Renal cortical epithelial cell (primary cell): ENCODE measurements around the gene RAB35. TPM values are rescaled to one million over a fixed set of nuclear protein-coding genes. Genes with fewer than 3 reads are reported as not detected.
A peak's percentile ranks its signal among the peaks of the same experiment; 100 is the strongest.

Source experiments
- DNase-seq: peaks from one replicate; pipeline ENCODE4 v3.0.0-alpha.2; 2011; ENCODE audit warnings: low read depth
- total RNA-seq: library from RNA; depleted of rRNA; stranded (reverse); fragments of >200 nt; gene quantifications from 2 replicates; pipeline ENCODE4 v1.2.3, GENCODE V29; 2014

RAB35 gene
- total RNA-seq, 1 donor from 2014 or later, result 19.9 TPM

DNA sequence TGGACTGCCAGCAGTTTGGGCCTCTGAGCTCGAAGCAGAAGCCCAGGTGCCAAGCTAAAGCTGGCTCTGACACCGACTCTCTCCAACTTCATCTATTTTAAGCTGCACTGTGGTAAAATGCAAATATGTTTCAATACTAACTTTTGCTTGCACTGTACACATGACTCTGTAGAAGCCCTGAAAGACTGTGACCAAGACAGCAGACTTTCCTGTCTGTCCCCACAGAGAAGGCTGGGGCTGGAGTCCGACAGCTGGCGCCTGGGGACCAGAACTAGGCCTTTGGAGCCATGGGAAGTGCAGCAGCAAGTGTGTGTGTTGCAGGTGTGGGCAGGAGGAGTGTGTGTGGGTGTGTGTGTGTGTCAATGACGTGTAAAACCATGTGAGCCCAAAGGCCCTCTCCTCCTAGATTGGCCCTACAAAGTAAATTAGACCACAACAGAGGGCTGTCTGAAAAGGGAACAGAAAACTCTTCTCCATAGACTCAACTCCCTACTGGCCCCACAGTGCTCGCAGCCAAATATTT, 16.4 kb upstream of the RAB35 start:
- no peak for DNase-seq

DNA sequence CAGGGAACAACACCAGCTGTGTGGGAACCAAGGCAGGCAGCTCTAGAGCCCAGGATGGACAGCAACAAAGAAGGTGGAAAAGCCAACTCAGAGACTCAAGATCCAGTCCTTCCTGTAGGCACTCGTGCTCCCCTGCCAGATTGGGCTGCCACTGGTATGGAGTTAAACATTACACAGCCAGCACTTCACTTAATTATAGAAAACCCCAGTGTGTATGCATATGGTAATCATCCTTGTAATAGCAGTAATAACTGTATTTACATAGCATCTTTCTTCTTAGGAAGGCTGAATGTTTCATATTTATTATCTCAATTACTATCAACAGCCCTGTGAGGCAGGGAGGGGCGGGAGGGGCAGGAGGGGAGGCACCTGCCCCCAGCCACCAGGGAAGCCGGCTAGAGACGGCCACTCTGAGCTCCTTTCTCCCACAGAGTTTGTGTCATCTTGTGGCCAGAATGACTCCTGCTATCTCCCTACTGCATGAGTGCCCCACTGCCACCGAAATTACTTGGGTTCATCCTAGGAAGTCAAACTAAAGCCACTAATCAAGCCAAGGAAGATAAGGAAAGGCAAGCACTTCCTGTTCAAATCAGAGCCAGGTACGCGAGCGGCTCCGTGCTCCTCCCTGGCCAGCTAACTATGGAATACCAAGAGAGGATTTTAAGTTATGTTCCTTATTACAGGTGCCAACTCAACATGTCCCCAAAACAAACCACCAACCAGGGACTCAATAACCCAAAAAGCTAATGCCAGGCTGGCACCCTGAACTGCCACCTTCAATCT, 15.7 kb upstream of the RAB35 start:
- no peak for DNase-seq

DNA sequence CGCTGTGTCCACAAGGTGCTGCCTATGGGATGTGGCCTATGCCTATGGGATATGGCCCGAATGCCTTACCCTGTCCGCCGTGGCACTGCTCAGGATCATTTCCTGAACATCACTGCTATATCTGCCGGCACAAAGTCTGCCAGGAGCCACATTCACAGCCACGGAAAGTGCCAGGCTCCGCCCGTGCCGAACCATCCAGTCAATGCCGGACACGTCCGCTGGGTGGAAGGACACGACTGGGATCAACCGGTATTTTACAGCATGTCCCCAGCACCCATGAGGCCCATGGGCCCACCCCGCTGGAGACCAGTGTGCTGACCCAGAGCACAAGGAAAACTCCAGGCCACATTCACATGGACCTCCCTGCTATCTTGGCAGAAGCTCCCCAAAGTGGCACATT, 14.6 kb upstream of the RAB35 start:
- no peak for DNase-seq

DNA sequence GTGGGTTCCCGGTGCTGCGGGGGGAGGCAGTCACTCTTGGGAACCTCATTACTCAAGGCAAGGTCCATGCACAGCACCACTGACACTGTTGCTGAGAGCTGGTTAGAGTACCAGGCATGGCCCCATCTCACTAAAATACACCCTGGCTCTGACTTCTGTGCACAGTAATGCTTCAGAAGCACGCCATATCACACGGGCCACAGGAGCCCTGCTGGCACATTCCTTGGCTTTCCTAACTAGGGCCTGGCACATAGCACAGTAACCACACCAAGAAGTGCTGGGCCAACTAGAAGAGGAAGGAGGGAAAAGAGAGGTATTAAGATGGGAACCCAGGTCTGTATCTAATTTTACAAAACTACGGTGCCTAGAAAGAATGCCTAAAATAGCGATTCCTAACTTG, 13.5 kb upstream of the RAB35 start:
- DNase-seq, result no peak

DNA sequence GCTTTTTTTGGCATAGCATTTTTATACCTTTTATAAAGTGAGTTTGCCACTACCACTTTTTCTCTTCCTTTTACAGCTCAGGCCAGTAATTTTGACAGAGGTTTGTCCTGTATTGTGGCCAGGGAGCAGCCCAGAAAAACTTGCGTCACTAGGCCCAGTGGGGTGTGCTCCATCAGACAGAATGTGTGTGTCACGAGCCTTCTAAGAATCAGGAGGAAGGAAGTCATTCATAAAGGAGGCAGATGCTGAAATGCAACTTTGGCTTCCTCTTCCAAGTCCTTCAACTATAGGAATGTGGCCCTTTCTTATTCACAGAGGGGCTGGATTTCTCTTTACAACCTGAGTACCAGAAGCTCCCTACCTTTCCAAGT, 10.1 kb upstream of the RAB35 start:
- DNase-seq, result no peak

DNA sequence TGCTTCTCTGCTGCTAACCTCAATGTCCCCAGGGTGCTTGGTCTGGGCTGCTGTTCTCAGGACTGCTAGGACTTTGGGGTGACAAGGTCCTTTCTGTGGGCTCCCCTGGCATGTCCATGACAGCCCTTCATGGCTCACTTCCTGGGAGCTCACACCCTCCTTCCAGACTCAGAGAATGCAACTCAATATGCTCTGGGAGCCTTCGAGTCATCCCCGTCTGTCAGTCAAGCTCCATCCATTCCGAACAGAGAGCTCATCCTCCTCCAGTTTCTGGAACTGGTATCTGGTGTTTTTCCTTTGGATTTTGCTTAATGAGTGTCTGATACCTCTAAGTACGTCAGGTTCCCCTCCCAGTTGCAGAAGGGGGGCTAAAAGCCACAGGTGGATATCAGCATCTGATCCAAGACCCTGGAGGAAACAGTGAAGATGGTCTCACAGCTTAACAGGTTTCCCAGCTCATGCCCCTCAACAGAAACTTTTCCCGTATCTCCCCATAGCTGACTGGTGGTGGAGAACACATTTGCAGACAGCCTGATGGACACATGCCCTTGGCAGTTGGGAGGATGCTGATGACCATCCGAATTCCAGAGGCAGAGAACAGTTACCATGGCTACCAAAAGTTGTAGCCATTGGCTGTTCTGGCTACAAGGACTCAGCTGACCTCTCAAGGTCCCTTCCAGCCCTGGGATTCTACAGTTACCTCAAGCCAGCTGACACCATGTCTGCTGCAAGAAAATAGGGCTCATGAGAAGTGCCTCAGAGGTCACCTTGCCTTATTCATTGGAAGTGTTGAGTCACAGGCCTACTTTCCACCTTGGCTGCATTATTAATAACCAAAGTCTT, 9.5 kb upstream of the RAB35 start:
- no peak for DNase-seq

DNA sequence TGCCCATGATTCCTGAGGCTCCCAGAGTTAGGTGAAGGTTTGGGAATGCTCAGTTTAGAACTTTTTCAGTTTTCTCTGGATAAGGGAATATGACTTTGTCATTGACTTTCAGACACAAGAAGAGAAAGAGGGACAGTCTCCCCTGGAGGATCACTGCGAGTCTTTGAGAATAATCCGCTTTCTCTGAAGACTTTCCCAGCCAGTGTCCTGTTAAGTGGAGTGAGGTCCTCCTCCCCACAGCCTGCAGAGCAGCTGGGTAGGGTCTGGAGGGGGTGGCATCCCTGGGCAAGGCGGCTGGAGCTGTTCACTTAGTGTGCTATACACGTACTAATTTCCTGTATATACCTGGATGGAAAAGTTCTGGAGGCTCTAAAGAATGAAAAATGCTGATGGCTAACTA, 8.5 kb upstream of the RAB35 start:
- DNase-seq, result no peak

DNA sequence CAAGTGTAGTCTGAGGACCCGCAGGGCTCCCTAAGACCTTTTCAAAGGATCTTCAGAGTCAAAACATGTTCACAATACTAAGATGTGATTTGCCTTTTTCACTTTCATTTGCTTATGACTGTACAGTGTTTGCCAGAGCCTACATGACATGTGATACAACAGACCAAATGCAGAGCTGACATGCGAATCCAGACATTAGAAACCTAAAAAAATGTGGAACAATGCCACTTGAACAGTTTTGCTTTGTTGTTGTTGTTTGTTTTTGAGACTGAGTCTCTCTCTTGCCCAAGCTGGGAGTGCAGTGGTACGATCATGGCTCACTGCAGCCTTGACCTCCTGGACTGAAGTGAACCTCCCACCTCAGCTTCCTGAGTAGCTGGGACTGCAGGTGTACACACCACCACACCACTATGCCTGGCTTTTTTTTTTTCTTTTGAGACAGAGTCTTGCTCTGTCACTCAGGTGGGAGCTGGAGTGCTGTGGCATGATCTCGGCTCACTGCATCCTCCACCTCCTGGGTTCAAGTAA, 5.3 kb upstream of the RAB35 start:
- no peak for DNase-seq

DNA sequence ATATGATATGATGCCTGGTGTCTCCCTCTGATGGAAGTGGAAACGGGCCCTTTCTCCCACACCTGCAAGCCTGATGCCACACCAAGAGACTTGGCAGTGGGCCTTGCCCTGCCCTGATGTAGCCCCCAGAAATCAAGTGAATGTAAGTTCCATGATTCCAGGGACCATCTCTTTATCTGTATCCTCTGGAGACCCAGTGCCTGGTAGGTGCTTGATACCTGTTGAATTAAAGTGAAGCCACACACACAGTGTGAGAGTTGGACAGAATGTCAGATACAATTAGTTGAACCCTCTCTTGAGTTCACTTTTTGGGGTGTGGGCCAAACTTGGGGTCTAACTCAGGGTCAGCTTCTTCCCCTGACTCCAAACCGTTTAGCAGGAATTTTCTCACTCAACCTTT, 4.8 kb upstream of the RAB35 start:
- DNase-seq, result no peak

DNA sequence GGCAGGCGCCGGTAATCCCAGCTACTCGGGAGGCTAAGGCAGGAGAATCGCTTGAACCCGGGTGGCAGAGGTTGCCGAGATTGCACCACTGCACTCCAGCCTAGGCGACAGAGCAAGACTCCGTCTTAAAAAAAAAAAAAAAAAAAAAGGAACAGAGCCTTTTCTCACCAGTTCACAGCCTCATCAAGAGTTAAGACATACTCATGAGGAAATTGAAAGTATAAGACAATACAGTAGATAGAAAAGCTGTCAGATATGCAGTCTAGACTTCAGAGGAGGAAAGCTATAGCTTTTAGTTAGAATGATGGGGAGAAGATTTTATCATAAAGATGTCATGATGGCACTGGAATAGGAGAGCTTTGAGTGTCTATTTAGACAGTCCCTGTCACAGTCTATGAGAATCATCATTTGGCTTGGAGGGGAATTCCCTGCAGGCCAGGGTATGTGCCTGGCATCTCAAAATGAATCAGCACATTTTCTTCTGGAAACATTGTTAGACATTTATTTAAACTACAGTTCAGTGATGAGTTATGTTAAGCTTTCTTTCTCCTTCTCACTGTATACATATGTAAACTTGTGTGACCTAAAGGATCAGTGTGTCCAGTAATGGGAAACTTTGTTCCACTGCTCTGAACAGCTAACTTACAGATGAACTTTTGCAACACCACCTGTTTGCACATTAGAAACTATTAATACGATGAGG, 2.9 kb upstream of the RAB35 start:
- no peak for DNase-seq

DNA sequence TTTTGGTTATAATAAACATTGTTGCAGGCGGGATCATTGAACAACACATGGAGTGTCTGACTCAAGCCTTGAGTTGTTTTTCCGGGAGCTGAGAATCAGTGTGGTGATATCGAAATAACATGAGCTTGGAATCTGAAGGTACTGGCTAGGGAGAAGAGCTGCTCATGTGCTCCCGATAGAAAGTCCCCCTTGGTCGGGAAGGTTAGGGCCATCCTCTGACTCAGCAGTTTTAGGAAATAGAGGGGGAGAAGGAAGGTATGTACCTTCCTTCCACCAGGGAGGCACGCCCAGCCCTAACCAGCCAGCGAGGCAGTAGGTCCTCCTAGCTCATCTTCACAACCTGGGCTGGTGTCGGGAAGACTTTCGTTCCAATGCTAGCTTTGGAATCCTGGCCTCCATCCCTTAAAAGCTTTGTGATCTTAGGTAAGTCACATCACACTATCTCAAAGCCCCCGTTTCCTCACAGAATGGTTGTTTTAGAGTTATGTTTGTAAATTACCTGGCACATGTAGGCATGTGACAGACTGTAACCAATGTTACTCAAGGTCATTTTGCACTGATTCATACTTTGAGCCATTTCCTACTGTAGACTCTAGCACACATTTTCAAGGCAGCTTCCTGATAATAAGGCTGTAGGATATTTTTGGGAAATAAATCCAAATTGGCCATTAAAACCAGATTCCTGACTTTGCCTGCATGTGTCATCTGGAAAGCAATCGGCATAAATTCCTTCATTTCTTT, 1.9 kb upstream of the RAB35 start:
- DNase-seq, result peak; percentile 57

DNA sequence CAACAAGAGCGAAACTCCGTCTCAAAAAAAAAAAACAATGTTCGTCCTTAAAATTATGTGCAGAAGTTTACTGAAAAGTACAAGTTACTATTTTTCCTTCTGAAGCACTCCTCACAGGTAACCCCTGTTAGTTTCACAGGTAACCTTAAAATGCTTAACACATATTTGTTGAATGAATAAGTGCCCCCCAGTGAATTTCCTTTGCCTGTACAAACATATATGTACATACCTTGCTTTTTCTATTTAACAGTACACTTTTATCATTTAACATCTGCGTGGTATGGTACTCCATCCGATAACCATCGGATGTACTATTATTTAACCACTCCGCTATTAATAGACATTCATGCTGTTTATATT, 1.4 kb upstream of the RAB35 start:
- no peak for DNase-seq

DNA sequence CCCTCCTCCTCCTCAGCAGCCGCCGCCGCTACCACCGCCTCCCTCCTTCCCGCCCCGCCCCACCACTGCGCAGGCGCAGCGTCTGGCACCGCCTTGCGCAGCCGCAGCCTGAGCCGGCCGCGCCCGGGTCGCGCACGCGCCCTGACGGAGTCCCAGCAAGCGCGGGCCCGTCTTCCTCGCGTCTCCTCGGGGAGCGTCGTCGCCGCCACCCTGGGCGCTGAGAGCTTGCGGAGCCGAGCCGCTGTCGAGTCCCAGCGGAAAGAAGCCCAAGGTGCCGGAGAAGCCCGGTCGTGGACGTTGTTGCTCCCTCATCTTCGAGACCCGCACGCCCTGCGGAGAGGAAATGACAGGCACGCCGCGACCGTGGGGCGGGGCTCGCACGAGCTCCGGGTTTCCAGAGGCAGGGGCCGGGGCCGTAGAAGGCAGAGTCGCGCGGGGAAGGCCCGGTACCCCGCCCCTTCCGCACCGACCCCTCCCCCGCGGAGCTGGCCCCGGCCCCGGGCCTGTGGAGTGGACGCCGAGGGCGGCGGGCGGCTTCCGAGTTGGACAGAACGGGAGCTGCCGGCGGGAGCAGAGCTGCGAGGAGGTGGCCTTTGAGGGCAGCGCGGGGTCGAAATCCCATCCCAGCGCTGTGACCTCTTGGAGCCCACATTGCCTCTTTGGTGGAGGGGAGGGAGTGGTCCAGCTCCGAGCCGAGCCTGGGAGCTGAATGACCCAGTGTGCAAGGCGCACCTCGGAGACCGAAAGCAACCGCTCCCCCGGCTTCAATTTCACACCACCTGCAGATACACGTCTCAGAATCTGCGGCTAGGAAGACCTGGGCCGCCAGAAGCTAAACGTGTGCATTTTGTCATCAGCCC, 469 bp upstream of the RAB35 start:
- DNase-seq, result no peak

DNA sequence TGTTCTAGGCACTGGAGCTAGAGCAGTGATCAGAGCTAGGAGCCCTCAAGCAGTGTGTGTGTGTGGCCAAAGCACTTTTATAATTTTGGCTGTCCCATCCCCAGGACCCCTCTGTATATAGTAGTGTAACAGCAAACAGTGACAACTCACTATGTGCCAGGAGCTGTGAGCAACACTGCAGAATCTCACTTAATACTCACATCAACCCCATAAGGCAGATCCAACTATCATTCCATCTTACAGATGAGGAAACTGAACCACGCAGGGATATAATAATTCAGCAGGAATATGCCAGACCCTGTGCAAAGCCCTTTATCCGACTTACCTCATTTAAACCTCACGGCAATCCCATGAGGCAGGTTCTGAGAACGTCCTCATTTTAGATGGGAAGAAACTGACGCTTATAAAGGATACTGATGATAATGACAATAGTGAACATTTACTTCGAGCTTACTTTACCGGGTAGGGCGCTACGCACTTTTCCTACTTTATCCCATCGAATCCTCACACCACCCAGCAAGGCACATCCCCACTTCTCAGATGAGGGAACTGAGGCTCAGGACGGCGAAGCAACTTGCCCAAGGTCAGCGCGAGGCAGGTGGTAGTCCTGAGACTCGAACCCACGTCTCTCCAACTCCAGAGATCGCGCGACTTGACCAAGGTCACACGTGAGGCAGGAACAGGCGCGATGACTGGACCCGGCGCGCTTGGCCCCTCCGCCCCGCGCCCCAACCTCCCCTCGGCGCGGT, 687 bp downstream of the RAB35 start:
- no peak for DNase-seq

DNA sequence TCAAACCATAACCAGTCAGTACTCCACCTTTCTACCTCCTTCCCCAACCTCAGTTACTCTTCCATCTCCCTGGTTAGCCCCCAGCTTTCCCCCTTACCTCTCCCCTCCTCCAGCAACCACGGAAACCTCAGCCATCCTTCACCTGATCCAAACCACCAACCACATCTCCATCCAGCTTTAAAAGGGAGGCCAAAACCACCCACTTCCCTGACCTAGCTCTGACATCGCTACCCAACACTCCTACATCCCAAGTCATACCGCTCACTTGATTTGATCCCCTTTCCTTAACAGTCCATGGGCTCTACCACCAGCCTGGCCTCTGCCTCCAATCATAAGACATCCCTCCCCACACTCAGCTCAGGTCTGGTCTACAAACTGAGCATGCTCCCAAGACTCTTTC, 1.5 kb downstream of the RAB35 start:
- DNase-seq, result no peak

DNA sequence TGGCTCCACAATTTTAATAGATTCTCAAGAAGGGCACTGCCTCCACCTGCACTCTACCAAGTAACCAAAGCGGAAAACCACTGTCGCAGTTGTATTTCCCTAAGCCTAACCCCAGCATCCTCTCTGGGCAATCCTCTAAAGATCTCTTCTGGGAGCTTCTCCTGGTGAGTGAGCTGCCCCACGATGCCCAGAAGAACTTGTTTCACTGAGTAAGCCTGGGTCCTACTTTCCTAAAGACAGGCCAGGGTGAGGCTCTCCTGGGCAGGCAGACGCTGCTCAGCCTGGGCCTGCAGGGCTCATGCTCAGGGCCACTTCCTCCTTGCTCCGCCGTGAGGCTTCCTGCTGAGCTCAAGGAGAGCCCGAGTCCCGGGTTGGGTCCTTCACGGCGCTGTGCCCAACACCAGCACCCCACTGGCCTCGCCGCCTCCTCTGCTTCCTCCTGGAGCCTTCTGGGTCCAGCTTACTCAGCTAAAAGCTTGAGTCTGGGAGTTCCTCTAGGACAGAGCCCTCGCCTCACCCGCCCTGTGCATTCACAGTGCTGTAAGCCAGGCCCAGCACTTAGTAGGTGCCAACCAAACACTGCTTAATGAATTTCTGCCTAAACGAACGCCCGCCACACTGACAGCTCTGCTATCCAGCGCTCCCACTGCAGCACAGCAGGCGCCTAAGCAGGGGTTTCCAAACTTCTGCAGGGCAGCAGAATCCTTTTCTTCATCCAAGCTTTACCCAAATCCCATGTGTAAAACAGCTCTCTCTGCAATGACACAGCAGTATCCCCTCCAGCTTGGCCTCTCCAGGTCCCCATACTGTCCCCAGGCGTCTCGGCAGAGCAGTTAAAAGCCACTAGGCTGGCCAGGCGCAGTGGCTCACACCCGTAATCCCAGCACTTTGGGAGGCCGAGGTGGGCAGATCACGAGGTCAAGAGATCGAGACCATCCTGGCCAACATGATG, 5.7 kb downstream of the RAB35 start:
- no peak for DNase-seq

DNA sequence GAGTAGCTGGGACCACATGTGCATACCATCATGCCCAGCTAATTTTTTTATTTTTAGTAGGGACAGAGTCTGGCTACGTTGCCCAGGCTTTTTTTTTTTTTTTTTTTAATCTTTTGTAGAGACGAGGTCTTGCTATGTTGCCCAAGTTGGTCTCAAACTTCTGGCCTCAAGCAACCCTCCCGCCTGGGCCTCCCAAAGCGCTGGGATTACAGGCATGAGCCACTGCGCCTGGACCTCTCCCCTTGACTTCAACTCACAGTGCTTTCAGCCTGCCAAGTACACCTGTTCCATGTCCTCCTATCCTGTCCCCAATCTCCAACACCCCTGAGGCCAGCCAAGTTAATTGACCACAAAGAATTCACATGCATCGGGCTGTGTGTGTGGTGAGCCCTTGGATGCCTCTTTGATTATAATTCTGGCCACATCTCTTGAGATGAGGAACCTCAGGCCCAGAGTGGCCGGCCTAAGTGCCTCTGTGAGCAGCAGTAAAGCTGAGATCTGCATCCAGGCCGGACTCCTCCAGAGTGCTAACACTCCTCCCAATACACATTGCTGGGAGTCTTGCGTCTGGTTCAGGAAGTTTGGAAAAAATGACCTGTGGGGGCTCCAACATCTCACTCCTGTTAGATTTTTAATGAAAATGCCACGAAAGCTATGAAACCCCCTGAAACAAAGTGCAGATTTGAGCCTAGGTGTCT, 6.8 kb downstream of the RAB35 start:
- DNase-seq, result no peak

DNA sequence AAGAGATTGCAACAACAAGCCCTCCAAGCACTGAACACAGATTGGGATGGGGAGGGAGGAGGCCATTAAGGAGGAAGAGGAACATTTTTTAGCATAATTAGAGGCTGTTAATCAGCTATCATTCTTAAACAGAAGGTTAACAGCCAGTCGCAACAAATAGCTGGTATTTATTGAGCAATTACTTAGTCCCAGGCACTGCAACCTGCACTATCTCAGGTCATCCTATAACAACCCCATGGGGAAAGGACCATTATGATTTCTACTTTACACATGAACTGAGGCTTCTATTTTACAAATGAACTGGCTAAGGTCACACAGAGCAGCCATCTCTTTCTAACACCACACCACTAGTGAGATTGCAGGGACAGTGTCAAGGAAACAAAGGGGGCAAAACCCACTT, 10.4 kb downstream of the RAB35 start:
- no peak for DNase-seq
